GM19452 (cell line): ENCODE results near the gene CENPS.

Experiments used
- ATAC-seq: cut with Tn5 transposase; IDR thresholded peaks from one replicate; pipeline ENCODE4 v1.9.1; 2021; ENCODE audit not compliant: unreplicated experiment

Gene CENPS

GRCh38 chr1:10489291-10490055, 59.2 kb downstream of the CENPS start:
- no peak for ATAC-seq

GRCh38 chr1:10490286-10490970, 60.2 kb downstream of the CENPS start:
- no peak for ATAC-seq
